ENCODE results near the gene HOXD10.
A peak's percentile ranks its signal among the peaks of the same experiment; 100 is the strongest.

The HOXD10 gene

GRCh38 chr2:176105078-176105729 is 11.4 kb upstream of the HOXD10 start:
- TF ChIP-seq CTCF (IDR thresholded peaks at IDR 0.05), result no peak
- Histone ChIP-seq H3K4me3 (peak overlapping the region; percentile 53), H3K27ac (no peak overlapping the region)
- no peak for DNase-seq (ENCODE audit: low spot score)

GRCh38 chr2:176105730-176106580 is 10.6 kb upstream of the HOXD10 start:
- no peak for DNase-seq (ENCODE audit: low spot score)
- no peak overlapping the region for H3K27ac ChIP-seq
- no peak for TF ChIP-seq CTCF (IDR thresholded peaks at IDR 0.05)
- peak overlapping the region; percentile 67 for H3K4me3 ChIP-seq

GRCh38 chr2:176106581-176107539 is 9.7 kb upstream of the HOXD10 start, which contains the start of gene HOXD11:
Gene HOXD11, plus strand, starts transcription at chr2:176107280. Its CDS starts 76 bp downstream, at chr2:176107356.
- no peak for TF ChIP-seq CTCF (IDR thresholded peaks at IDR 0.05)
- DNase-seq (ENCODE audit: low spot score), result no peak
- peak within 1 kb of the TSS; percentile 67 for H3K4me3 ChIP-seq
- H3K27ac ChIP-seq, result no peak within 1 kb of the TSS

GRCh38 chr2:176107731-176108181 is 8.8 kb upstream of the HOXD10 start:
- TF ChIP-seq CTCF (IDR thresholded peaks at IDR 0.05), result no peak
- Histone ChIP-seq H3K27ac (no peak overlapping the region), H3K4me3 (peak overlapping the region; percentile 67)
- DNase-seq (ENCODE audit: low spot score), result no peak

- no peak for DNase-seq (ENCODE audit: low spot score)
- no peak for TF ChIP-seq CTCF (IDR thresholded peaks at IDR 0.05)
- peak overlapping the region; percentile 36 for H3K4me3 ChIP-seq
- H3K27ac ChIP-seq, result no peak overlapping the region
Observed at GRCh38 chr2:176109192-176109901, 7.2 kb upstream of the HOXD10 start.

- H3K4me3 ChIP-seq, result no peak overlapping the region
- DNase-seq (ENCODE audit: low spot score), result no peak
- no peak overlapping the region for H3K27ac ChIP-seq
- TF ChIP-seq CTCF (IDR thresholded peaks at IDR 0.05), result no peak
Observed at GRCh38 chr2:176109946-176110345, 6.6 kb upstream of the HOXD10 start.
